ENCODE data around the gene TENT4A.

TENT4A gene

GRCh38 chr5:6728795-6729183, 15.6 kb downstream of the TENT4A start:
- H3K27me3 ChIP-seq (ENCODE audit: insufficient read depth, low read depth): no peaks in the 10 kb centered on the region
- H3K9ac ChIP-seq: peak overlapping the region; percentile 4; the same call in 1 of the 2 replicates
- no peak overlapping the region for H3K4me3 ChIP-seq (IDR thresholded peaks at IDR 0.05; ENCODE audit: insufficient read depth, low read depth, low read length)
- H3K79me2 ChIP-seq (ENCODE audit: insufficient read depth, low read depth): peaks cover 90% of the 10 kb centered on the region
- peak overlapping the region; percentile 85 for H3K4me2 ChIP-seq
- H3K4me1 ChIP-seq (ENCODE audit: low read depth, poor library complexity, severe bottlenecking): peaks cover 91% of the 10 kb centered on the region
- peak overlapping the region; percentile 73 for H3K27ac ChIP-seq
- H2AFZ ChIP-seq (ENCODE audit: low read depth): no peak overlapping the region
- peaks cover 20% of the 10 kb centered on the region for H4K20me1 ChIP-seq (ENCODE audit: insufficient read depth)
- TF ChIP-seq CTCF (conservative IDR thresholded peaks at IDR 0.05; ENCODE audit: low read depth, low read length): no peak
- no peaks in the 10 kb centered on the region for H3K36me3 ChIP-seq (ENCODE audit: insufficient read depth)

GRCh38 chr5:6729386-6730310, 16.4 kb downstream of the TENT4A start:
- Histone ChIP-seq H3K4me1 (ENCODE audit: low read depth, poor library complexity, severe bottlenecking) (peaks cover 87% of the 10 kb centered on the region), H3K9ac (peak overlapping the region; percentile 35; the same call in 1 of the 2 replicates), H3K79me2 (ENCODE audit: insufficient read depth, low read depth) (peaks cover 90% of the 10 kb centered on the region), H3K36me3 (ENCODE audit: insufficient read depth) (no peaks in the 10 kb centered on the region), H2AFZ (ENCODE audit: low read depth) (no peak overlapping the region), H3K4me3 (IDR thresholded peaks at IDR 0.05; ENCODE audit: insufficient read depth, low read depth, low read length) (no peak overlapping the region), H3K4me2 (peak overlapping the region; percentile 85), H4K20me1 (ENCODE audit: insufficient read depth) (peaks cover 12% of the 10 kb centered on the region; the same call in 1 of the 2 replicates), H3K27me3 (ENCODE audit: insufficient read depth, low read depth) (no peaks in the 10 kb centered on the region), H3K27ac (peak overlapping the region; percentile 73)
- TF ChIP-seq CTCF (conservative IDR thresholded peaks at IDR 0.05; ENCODE audit: low read depth, low read length): 0 out of 2 replicates have a peak, but pooled peaks have one; percentile 3

- Histone ChIP-seq H3K4me1 (ENCODE audit: low read depth, poor library complexity, severe bottlenecking) (peaks cover 87% of the 10 kb centered on the region), H3K9ac (peak overlapping the region; percentile 35; the same call in 1 of the 2 replicates), H3K4me3 (IDR thresholded peaks at IDR 0.05; ENCODE audit: insufficient read depth, low read depth, low read length) (no peak overlapping the region), H3K27ac (peak overlapping the region; percentile 73), H4K20me1 (ENCODE audit: insufficient read depth) (peaks cover 12% of the 10 kb centered on the region; the same call in 1 of the 2 replicates), H2AFZ (ENCODE audit: low read depth) (no peak overlapping the region), H3K36me3 (ENCODE audit: insufficient read depth) (no peaks in the 10 kb centered on the region), H3K27me3 (ENCODE audit: insufficient read depth, low read depth) (no peaks in the 10 kb centered on the region), H3K79me2 (ENCODE audit: insufficient read depth, low read depth) (peaks cover 90% of the 10 kb centered on the region), H3K4me2 (peak overlapping the region; percentile 85)
- TF ChIP-seq CTCF (conservative IDR thresholded peaks at IDR 0.05; ENCODE audit: low read depth, low read length): no peak
Measured at GRCh38 chr5:6730407-6730806, 17.2 kb downstream of the TENT4A start.

GRCh38 chr5:6730807-6731206, 17.6 kb downstream of the TENT4A start:
- TF ChIP-seq CTCF (conservative IDR thresholded peaks at IDR 0.05; ENCODE audit: low read depth, low read length): no peak

More at GRCh38 chr5:6730807-6731206, 17.6 kb downstream of the TENT4A start:
- Histone ChIP-seq H3K27ac (peak overlapping the region; percentile 73; the same call in 1 of the 2 replicates), H3K36me3 (ENCODE audit: insufficient read depth) (no peaks in the 10 kb centered on the region), H3K9ac (no peak overlapping the region; the same call in 1 of the 2 replicates), H3K79me2 (ENCODE audit: insufficient read depth, low read depth) (peaks cover 90% of the 10 kb centered on the region), H2AFZ (ENCODE audit: low read depth) (no peak overlapping the region), H3K4me1 (ENCODE audit: low read depth, poor library complexity, severe bottlenecking) (peaks cover 87% of the 10 kb centered on the region), H3K27me3 (ENCODE audit: insufficient read depth, low read depth) (no peaks in the 10 kb centered on the region), H4K20me1 (ENCODE audit: insufficient read depth) (peaks cover 12% of the 10 kb centered on the region; the same call in 1 of the 2 replicates), H3K4me2 (peak overlapping the region; percentile 85), H3K4me3 (IDR thresholded peaks at IDR 0.05; ENCODE audit: insufficient read depth, low read depth, low read length) (no peak overlapping the region)
